ENCODE results near the gene APOA4. TPM values are rescaled to one million over a fixed set of nuclear protein-coding genes. Genes with fewer than 3 reads are reported as not detected.
"Not testable (repeated sequence)": the region's sequence is repeated elsewhere in the genome, so short reads cannot be mapped to it uniquely, and the experiment has no call there.

The APOA4 gene
- total RNA-seq, 1 donor from 2014 or later: not detected

GRCh38 chr11:116851626-116852025 lies 28.5 kb upstream of the APOA4 start:
- intact Hi-C loops (cut with micrococcal nuclease): no loop called here
- ATAC-seq (no peak), DNase-seq (no peak)

DNA sequence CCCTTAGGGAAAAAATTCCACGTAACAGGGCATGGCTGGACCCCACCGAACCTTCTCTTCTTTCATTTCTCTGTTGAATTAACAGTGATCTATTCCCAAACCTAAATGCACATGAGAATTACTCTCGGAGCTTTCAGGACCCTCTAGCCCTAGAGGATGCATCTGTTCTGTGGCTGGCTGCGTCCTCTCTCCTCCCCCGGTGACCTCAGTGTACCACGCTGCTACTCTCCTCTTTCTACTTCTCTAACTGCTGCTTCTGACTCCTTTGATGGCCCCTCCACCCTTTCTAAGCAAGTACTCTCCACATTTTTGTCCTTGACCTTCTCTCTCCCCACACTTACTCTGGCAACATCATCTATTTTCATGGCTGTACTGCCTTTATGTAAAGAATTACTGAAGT lies 26.4 kb upstream of the APOA4 start:
- DNase-seq (no peak), ATAC-seq (no peak)
- intact Hi-C loops (cut with micrococcal nuclease): no loop called here

GRCh38 chr11:116849060-116849459 lies 26.0 kb upstream of the APOA4 start:
- intact Hi-C loops (cut with micrococcal nuclease): no loop called here
- no peak for DNase-seq
- ATAC-seq: no peak

GRCh38 chr11:116847612-116848011 lies 24.5 kb upstream of the APOA4 start:
- no peak for ATAC-seq
- DNase-seq: no peak
- intact Hi-C loops (cut with micrococcal nuclease): no loop called here

DNA sequence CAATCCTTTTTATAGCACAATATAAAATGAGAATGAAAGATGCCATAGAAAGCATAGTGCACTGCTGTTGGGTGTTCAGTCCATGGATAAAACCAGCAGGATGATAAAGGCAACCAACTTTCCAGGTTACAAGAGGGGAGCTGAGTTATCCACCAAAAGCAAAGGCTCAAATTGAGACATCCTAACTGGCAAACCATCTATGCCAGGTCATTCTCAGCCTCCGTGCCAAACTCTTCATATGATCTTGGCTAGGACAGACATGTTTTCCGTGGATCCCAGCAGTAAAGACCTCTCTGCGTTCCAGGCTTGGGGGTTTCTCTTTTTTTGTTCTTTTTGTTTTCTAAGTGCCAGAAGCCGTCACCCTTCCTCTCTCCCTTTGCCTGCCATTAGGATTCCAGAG lies 21.6 kb upstream of the APOA4 start:
- no peak for DNase-seq
- no peak for ATAC-seq
- intact Hi-C loops (cut with micrococcal nuclease): no loop called here

GRCh38 chr11:116843661-116844060 lies 20.6 kb upstream of the APOA4 start:
- ATAC-seq (no peak), DNase-seq (no peak)
- intact Hi-C loops (cut with micrococcal nuclease): no loop called here

GRCh38 chr11:116842909-116843308 lies 19.8 kb upstream of the APOA4 start:
- ATAC-seq (no peak), DNase-seq (no peak)
- intact Hi-C loops (cut with micrococcal nuclease): no loop called here

- ATAC-seq: no peak
- DNase-seq: no peak
- intact Hi-C loops (cut with micrococcal nuclease): no loop called here
Observed at GRCh38 chr11:116842117-116842516, 19.0 kb upstream of the APOA4 start.

DNA sequence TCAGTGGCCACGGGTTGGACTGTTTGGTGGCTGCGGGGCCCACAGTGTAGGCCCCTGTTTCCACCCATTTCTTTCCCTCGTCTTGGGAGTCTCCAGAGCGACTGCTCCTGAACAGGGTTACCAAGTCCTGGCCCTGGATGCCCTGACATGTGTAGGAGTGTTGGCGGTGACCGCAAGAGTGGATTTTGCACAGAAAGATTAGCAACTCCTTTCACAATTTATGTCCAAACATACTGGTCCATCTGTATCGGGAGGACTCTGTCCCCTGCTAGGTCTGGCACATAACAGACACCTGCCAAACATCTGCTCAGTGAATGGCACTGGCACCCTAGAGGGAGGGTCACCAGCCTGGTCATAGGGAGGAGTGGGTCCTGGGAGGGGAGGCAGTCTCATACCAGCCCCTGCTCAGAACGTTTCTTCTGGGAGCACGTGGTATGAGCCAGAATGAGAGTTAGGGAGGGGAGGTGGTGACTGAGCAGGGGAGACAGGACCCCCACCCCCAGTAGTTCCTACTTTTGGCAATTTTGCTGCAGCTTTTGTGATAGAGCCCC lies 17.7 kb upstream of the APOA4 start:
- no peak for ATAC-seq
- intact Hi-C loops (cut with micrococcal nuclease): no loop called here
- DNase-seq: no peak

GRCh38 chr11:116840224-116840745 lies 17.2 kb upstream of the APOA4 start:
- ATAC-seq (no peak), DNase-seq (no peak)
- intact Hi-C loops (cut with micrococcal nuclease): no loop called here

- DNase-seq (no peak), ATAC-seq (no peak)
- intact Hi-C loops (cut with micrococcal nuclease): no loop called here
Observed at GRCh38 chr11:116838321-116839084, 15.4 kb upstream of the APOA4 start.

DNA sequence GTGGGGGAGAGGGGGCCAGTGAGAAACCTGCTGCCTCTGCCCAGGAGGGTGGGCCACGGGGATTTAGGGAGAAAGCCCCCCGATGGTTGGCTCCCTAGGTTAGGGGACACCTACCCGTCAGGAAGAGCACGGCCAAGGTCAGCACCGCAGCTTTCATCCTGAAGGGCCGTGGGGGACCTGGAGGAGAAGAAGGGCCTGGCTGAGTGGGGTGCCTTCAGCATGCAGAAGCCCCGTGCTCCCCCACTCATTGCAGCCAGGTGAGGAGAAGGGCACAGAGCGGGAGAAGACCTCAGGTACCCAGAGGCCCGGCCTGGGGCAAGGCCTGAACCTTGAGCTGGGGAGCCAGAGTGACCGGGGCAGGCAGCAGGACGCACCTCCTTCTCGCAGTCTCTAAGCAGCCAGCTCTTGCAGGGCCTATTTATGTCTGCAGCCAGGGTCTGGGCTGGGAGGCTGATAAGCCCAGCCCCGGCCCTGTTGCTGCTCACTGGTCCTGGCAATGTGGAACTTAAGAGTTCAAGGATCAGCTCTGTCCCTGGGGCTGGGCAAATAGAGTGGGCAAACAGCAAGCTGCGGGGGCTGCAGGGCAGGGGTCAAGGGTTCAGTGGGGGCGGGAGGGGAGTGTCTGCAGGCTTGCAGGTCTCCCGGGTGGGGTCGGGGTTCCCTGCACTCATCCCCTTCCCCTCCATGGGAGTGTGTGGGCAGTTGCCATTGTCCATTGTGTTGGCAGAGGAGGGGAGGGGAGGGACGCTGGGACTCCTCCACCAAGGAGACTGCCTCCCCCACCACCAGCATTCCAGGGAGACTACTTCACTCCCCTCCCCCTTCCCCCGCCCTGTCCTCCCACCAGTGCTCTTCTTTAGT lies 14.4 kb upstream of the APOA4 start, which contains the start of gene APOA1:
Gene APOA1, minus strand, starts transcription at position 392 of the 861 bp plus-strand sequence. Its CDS starts 235 bp downstream, at position 157.
- no peak for DNase-seq
- intact Hi-C loops (cut with micrococcal nuclease): no loop called here
- ATAC-seq: peak; percentile 27

DNA sequence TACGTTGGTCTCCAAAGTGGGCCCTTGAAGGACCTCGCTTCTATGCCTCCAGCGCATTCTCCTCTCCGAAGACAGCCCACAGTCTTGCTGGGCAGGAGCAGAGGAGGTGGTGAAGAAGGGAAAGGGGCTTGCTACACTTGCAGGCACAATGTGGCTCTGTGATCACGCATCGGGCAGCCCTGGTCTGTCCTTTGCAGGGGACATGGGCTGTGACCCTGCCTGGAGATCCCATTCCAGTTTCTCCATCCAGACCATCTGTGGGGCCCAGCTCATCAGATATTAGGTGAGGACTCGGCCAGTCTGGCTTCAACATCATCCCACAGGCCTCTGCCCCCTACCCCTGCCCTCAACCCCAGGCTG lies 13.5 kb upstream of the APOA4 start:
- no peak for DNase-seq
- no peak for ATAC-seq
- intact Hi-C loops (cut with micrococcal nuclease): no loop called here

DNA sequence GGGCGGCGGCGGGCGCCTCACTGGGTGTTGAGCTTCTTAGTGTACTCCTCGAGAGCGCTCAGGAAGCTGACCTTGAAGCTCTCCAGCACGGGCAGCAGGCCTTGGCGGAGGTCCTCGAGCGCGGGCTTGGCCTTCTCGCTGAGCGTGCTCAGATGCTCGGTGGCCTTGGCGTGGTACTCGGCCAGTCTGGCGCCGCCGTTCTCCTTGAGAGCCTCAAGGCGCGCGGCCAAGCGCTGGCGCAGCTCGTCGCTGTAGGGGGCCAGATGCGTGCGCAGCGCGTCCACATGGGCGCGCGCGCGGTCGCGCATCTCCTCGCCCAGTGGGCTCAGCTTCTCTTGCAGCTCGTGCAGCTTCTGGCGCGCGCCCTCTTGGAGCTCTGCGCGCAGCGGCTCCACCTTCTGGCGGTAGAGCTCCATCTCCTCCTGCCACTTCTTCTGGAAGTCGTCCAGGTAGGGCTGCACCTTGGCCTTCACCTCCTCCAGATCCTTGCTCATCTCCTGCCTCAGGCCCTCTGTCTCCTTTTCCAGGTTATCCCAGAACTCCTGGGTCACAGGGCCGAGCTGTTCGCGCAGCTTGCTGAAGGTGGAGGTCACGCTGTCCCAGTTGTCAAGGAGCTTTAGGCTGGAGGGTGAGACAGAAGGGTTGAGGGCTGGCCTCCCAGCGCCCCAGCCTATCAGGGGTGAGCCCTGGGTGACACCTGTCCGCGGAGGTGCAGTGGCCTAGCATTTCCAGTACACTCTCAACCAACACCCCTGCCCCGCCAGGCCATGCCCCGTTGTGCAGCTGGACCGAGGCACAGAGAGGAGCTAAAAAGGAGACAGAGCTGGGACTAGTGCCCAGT lies 12.9 kb upstream of the APOA4 start:
- DNase-seq (peak; percentile 95), ATAC-seq (peak; percentile 87)
- intact Hi-C loops (cut with micrococcal nuclease): loop anchor here (2.0 kb wide), 1 partner anchor 47 kb away; the partner anchor contains the start of gene ZPR1

DNA sequence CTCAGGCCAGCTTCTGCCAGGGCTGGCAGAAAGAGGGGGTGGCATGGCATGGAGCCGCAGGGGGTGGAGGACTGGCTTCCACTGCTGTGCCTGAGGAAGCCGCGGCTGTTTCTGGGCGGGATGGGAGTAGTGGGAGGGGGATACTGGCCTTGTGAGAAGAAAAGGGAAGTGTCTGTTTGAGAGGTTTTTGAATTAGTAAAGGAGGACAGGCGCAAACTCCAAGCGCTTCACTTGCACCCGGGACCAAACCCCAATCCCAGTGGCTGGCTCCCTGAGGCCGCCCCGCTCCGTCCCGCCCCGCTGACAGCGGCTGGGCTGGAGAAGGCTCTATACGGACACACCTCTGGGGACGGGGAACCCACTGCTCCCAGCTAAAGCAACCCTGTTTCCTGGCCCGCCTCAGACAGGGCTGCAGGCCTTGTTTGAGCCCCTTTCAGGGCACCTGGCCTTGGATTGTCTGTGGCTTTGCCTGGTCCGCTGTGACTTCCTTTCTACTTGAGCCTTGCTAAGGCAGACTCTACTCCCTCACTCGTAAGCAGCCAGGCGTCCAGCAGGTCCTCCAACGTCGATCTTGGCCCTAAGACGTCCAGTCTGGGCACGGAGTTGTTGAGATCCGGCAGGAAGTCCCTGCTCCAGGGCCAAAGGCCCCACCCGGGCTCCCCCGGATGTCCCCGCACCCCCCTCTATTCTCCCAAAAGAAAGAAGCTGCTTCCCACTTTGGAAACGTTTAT lies 12.1 kb upstream of the APOA4 start:
- peak; percentile 46 for ATAC-seq
- DNase-seq: peak; percentile 45
- intact Hi-C loops (cut with micrococcal nuclease): loop anchor here (2.0 kb wide), 1 partner anchor 46 kb away; the partner anchor contains the start of gene ZPR1

GRCh38 chr11:116834535-116835041 lies 11.5 kb upstream of the APOA4 start:
- ATAC-seq, DNase-seq: not testable (repeated sequence)
- intact Hi-C loops (cut with micrococcal nuclease): loop anchor here (2.0 kb wide), 1 partner anchor 46 kb away; the partner anchor contains the start of gene ZPR1

DNA sequence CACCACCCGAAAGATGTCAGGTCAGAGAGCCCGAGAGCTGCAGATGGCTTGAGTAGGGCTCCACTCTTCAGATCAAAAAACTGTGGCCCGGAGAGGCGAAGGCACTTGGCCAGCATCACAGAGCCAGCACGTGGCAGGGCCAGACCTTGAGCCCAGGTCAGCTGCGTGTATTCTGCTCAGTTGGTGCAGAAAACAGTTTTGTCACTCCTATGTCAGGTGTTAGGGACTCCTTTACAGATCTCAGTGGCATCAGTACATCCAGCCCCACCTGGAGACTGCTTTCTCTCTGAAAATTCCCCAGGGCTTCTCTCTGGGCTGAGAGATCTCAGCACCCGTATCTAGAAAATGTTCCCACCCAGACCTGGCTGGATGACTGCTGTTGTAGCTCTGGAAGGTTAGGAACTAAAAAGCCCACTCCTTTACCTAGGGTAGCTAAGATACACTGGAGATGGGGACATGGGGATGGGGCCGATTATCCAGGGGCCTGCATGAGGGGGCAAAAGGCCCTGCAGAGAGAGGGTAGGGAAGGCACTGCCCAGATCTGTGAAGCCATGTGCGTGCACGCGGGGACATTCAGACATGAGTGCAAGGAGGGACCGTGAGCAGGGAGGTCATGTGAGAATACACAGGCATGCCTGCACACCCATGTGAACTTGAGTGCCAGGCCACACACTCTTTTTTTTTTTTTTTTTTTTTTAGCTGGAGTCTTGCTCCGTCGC lies 10.9 kb upstream of the APOA4 start:
- intact Hi-C loops (cut with micrococcal nuclease): loop anchor here (2.0 kb wide), 1 partner anchor 45 kb away; the partner anchor contains the start of gene ZPR1
- no peak for DNase-seq
- no peak for ATAC-seq
